ENCODE data around the gene APMAP.
"Not testable (repeated sequence)": the region's sequence is repeated elsewhere in the genome, so short reads cannot be mapped to it uniquely, and the experiment has no call there.

GRCh38 chr20:24919665-24920064 is 72.9 kb downstream of the APMAP start:
- TF ChIP-seq CTCF, POLR2A, EP300 (IDR thresholded peaks at IDR 0.05): not testable (repeated sequence)

Data from ovary (tissue), 3 donors.